Measurements from ENCODE around the gene FCGBP.

FCGBP gene

DNA sequence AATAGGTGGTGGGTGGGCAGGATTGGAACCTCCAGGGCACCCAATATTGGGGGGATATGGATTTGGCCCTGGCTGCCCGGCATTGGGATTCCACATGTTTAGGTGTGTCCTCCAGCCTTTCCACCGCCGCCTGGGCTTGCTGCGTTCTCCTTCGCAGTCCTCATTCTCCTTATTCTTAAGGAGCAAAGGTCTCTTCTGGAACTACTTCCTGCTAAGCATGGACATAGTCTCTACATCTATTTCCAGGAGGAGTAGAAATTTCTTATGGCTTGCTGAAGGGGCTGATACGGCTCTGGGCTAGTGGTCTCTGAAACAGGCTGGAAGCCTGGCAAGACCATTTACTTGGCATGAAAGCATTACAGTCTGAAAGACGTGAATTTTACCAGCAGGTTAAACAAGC lies 9.2 kb upstream of the FCGBP start:
- no peak for DNase-seq

GRCh38 chr19:39942366-39942730 lies 7.9 kb upstream of the FCGBP start:
- no peak for DNase-seq

DNA sequence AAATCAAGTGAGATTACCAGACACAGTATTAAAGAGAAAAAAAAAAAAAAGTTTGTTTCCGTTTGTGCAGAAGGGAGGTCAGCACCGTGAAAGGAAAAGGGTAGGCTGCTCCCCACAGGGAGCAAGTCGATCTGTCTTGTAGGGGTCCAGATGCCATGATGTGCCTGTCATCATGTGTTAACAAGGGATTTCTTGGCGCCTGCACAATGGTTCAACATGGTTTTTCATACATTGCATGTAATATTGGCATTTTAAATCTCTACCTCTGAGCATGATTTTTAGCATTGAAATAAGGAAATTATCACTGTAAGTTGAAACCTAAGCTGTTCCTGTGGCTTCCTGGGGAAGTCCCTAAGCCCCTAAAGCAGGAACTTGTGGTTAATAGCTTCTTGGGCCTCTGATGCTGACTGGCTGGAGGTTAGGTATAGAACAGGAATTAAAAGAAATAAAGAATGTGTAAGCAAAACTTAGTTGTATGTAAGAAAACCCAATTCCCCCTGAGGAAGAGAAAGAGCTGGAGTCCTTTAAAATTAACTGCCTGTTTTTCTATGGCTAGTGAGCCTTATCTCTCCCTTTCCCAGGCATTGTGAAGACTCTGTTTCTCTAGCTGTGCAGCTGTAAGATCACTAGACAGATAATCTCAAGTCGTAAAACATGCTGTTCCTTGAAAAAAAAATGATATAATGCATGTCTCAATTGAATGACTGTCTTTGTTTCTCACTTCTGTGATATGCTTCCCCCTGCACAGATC lies 7.4 kb upstream of the FCGBP start:
- DNase-seq = peak; percentile 61

GRCh38 chr19:39941151-39941550 lies 6.7 kb upstream of the FCGBP start:
- DNase-seq = no peak

DNA sequence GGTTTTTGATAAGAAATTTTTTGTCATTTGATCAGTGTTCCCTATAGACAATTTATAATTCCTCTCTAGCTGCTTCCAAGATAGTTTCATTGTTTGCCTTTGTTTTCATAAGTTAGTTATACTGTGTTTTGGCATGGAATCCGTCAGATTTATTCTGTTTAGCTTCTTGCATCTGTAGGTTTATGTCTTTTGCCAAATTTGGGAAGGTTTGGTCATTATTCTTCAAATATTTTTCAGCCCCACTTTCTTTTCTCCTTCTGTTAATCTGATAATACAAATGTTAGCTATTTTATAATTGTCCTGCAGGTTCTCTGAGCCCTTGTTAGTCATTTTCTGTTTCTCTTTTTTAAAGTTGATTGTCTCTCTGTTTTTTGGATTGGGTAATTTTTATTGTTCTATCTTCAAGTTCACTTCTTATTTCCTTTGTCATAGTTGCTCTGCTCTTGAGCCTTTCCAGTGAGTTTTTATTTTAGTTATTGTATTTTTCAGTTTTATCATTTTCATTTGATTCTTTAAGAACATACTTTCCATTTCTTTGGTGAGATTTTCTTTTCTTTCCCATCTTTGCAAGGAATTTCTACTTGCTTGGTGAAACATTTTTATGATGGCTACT lies 5.9 kb upstream of the FCGBP start:
- no peak for DNase-seq

GRCh38 chr19:39939556-39939955 lies 5.1 kb upstream of the FCGBP start:
- DNase-seq = no peak

- DNase-seq = no peak
Measured at GRCh38 chr19:39937787-39938186, 3.4 kb upstream of the FCGBP start.

- DNase-seq = peak; percentile 45
Measured at GRCh38 chr19:39937094-39937720, 2.8 kb upstream of the FCGBP start.

- DNase-seq = no peak
Measured at GRCh38 chr19:39936622-39937021, 2.2 kb upstream of the FCGBP start.

DNA sequence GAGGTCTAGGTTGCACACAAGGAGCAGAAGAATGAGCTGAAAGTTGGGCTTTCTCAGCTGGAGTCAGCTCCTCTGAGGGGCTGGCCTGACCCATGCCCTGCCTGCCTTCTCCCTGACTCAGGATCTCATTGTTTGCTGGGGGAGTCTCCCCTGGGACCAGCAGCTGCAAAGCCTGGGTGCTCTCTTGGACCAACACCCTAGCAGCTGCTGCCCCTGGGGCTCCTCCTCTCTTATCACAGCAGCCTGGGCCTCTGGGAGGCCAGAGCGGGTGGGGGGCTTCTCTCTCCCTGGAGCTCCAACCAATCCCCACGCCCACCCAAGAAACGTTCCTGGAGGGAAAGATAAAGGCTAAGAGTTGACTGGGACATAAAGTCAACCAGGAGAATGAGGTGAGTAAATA lies 1.6 kb upstream of the FCGBP start:
- no peak for DNase-seq

- no peak for DNase-seq
Measured at GRCh38 chr19:39935364-39935661, 879 bp upstream of the FCGBP start.

DNA sequence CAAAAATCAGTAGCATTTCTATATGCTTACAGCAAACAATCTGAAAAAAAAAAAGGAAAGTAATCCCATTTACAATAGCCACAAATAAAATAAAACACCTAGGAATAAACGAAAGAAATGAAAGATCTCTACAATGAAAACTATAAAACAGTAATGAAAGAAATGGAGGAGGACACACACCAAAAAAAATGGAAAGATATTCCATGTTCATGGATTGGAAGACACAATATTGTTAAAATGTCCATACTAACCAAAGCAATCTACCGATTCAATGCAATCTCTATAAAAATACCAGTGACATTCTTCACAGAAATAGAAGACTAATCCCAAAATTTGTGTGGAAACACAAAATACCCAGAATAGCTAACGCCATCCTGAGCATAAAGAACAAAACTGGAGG lies 4.7 kb downstream of the FCGBP start:
- DNase-seq = no peak

GRCh38 chr19:39928357-39928725 lies 6.1 kb downstream of the FCGBP start:
- no peak for DNase-seq

DNA sequence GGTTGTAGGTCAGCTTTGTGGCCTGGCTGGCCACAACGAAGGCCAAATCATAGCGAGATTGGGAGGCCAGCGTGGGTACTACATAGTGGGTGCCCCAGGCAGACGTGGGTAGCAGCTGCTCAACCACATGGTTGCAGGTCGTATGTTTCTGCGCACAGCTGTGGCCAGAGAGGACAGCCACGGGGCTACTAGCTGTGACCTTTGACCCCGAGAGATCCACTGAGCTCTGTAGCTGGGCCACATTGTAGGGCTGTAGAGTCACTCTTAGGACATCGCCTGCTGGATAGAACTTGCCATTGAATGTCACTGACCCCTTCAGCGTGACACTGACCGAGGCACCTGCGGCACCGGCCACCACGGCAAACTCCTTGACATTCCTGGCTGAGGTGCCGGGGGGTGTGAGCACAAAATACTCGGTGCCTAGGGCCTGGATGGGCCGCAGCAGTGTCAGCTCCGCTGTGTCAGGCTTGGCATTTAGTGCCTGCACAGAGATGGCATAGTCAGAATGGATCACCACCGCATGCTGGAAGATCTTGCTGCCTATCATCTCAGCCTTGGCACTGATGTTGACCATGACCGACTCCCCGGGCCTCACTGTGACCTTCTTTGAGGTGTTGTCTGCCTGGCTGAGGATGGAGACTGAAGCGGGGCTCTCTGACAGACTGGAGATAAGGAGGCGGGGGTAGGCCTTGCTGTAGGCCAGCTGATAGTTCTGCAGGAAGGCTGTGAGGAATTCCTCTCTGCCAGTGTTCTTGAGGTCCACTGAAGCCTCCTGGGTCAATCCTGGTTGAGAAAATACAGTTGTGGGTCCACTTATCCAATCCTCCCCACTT lies 6.7 kb downstream of the FCGBP start:
- no peak for DNase-seq

- no peak for DNase-seq
Measured at GRCh38 chr19:39927076-39927475, 7.4 kb downstream of the FCGBP start.

DNA sequence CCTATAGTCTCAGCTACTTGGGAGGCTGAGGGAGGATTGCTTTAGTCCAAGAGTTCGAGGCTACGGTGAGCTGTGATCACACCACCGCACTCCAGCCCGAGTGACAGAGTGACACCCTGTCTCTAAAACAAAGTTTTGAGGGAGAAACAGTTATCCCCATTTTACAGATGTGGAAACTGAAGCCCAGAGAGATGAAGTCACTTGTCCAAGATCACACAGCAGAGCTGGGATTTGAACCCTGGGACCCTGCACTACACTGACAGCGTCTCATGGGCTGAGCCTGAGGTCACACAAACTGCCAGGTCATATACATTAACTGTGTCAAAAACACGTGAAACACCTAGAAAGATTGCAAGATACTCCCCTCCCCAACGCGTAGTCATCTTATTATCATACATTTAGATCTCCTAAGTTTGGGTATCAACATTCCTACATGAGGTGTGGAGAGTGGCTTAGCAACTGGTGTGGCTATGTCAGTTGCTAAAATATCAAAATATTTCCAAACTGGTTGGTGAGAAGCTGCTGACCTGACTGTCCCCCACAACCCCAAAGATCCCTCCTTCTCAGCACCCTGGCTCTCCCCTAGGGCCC lies 8.2 kb downstream of the FCGBP start:
- no peak for DNase-seq

DNA sequence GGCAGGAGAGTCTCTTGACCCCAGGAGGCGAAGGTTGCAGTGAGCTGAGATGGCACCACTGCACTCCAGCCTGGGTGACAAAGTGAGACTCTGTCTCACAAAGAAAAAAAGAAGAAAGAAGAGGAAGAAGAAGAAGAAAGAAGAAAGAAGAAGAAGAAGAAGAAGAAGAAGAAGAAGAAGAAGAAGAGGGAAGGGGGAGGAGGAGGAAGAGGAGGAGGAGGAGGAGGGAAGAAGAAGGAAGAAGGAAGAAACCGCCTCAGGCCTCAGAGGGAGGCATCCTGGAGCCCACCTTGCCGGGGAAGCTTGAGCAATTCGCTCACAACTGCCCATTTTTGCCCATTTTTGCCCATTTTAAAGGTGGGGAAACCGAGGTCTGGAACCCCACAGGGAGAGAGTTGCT lies 9.5 kb downstream of the FCGBP start:
- DNase-seq = no peak

GRCh38 chr19:39924389-39924788 lies 10.0 kb downstream of the FCGBP start:
- no peak for DNase-seq

- no peak for DNase-seq
Measured at GRCh38 chr19:39923862-39924261, 10.6 kb downstream of the FCGBP start.

- no peak for DNase-seq
Measured at GRCh38 chr19:39919976-39920375, 14.5 kb downstream of the FCGBP start.

DNA sequence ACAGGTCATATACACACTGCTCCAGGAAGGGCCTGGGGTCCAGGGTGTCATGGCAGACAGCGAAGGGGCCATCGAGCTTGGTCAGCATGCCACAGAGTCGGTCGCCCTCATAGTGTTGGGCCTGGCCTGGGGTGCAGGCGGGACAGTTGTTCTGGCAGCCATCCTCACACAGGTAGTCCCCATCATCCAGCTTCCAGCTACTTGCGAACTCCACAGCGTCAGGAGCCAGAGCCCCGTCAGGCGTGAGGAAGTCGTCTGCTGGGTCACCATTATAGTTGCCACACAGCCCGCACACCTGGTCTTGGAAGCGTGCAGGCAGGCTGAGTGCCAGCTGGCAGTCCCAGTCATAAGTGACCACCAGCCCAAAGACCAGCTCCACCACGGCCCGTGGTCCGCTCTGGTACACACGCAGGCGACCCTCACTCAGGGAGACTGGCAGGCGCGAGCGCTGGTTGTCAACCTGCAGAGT lies 16.2 kb downstream of the FCGBP start:
- DNase-seq = no peak

DNA sequence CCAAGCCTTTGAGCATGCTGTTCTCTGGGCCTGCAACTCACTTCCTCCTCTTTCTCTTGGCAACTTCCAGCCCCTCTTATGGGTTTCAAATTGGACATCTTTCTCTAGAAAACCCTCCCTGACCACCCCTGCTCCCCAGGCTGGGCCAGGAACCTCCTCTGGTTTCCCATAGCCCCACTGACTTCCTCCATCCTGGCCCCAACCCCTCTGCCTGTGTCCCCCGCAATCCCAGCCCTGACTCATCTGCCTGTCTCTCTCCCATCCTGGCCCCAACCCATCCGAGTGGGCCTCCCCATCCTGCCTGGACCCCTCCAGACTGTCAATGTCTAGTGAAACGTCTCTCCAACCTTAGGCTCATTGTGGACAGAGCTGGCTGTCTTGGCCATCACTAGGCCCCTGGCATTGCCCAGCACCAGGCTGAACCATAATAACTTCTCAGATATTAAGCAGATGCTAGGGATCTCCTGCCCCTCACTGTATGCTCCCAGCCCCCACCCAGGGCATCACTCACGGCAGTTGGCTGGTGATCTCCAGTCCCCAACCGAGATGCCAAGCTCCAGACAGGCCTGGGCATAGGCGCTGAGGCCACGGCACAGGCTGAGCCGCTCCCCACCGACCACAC lies 16.8 kb downstream of the FCGBP start:
- no peak for DNase-seq

All from CD4-positive, alpha-beta T cell treated with Interleukin-17A for 4 hours (primary cell).